ENCODE results near the gene ANKRD10. TPM values are rescaled to one million over a fixed set of nuclear protein-coding genes. Genes with fewer than 3 reads are reported as not detected.

ANKRD10 gene
- total and polyA plus RNA-seq, 10 of the 15 experiments (the other 5 are each of a cell fraction or from before 2014, with no cell fraction given): 47.1 to 199 (median 97.2) TPM

DNA sequence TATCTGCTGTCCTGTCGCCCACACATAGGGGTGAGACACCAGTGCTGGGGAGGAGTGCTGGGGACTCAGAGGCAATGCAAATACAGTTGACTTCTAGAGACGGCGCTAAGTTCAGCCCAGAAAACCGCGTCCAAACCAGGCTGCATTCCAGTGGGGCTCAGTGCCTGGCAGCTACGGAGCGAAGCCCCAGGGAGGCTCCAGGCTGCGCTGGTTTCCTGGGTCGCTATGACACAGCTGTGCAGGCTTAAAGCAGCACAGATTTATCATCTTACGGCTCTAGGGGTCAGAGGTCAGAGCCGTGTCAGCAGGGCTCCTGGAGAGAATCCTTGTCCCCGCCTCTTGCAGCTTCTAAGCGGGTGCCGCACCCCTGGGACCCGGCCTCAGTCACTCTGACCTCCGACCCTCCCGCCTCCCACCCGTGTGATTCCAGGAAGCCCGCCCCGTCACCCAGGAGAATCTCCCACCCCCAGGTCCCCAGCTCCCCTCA, 61.6 kb downstream of the ANKRD10 start:
- Histone ChIP-seq H4K20me1 (ENCODE audit: control insufficient read depth, insufficient read depth) (no peaks in the 10 kb centered on the region), H3K79me2 (ENCODE audit: control insufficient read depth, insufficient read depth, low read length) (no peaks in the 10 kb centered on the region), H3K4me2 (ENCODE audit: control insufficient read depth, insufficient read depth) (no peak overlapping the region), H3K36me3 (ENCODE audit: control insufficient read depth in 2 of 2, insufficient read depth in 2 of 2, low read length in 1 of 2) (no peaks in the 10 kb centered on the region), H3K4me3 (no peak overlapping the region), H2AFZ (ENCODE audit: control insufficient read depth, low read depth, low read length) (no peak overlapping the region), H3K27me3 (replicated peaks in 1 of 2; ENCODE audit: control insufficient read depth in 2 of 2, insufficient read depth in 2 of 2, low read length in 1 of 2) (peaks cover 0 to 2% of the 10 kb centered on the region in 2 experiments; a peak in 1 of 4 replicates), H3K27ac (ENCODE audit: control insufficient read depth, insufficient read depth) (no peak overlapping the region), H3K9me3 (replicated peaks; ENCODE audit: control insufficient read depth, insufficient read depth, low read length) (peaks cover 4% of the 10 kb centered on the region; the same call in 1 of the 3 replicates), H3K9ac (ENCODE audit: control insufficient read depth, insufficient read depth, low read length) (no peak overlapping the region), H3K4me1 (ENCODE audit: control insufficient read depth, insufficient read depth, low read length) (peaks cover 3% of the 10 kb centered on the region; the same call in 1 of the 2 replicates)
- 77% methylated on average over 20 of the region's 20 CpGs for WGBS (ENCODE audit: insufficient coverage, insufficient replicate concordance, low lambda C conversion rate, missing lambda C conversion rate)
- no peak for FAIRE-seq
- ChIA-PET POLR2A (no interaction called here), SMC1A (ENCODE audit: uncharacterized antibody, unreplicated experiment) (interaction anchor here (0.7 kb wide), 1 partner anchor 260 kb away, joined by 3 read pairs; no protein-coding TSS in a partner anchor), CTCF (no interaction called here), RAD21 (ENCODE audit: unreplicated experiment) (no interaction called here)
- ATAC-seq: no peak
- DNase-seq (ENCODE audit: low read depth, low spot score): no peak
- TF ChIP-seq BACH1 (IDR thresholded peaks at IDR 0.05; ENCODE audit: borderline replicate concordance): no peak
- no peak for TF ChIP-seq NR2C1 (IDR thresholded peaks at IDR 0.05)
- no peak for TF ChIP-seq MYC (IDR thresholded peaks at IDR 0.05; ENCODE audit: insufficient read depth, insufficient read length, insufficient replicate concordance, low read length, severe bottlenecking)
- no peak for TF ChIP-seq CUX1 (IDR thresholded peaks at IDR 0.05; ENCODE audit: insufficient replicate concordance, low read depth, low read length)
- TF ChIP-seq RAD21 (IDR thresholded peaks at IDR 0.05; ENCODE audit: insufficient read depth, low read depth, low read length): no peak
- TF ChIP-seq SMARCA5 (IDR thresholded peaks at IDR 0.05): no peak
- TF ChIP-seq NR2F1 (conservative IDR thresholded peaks at IDR 0.05): 0 out of 2 replicates have a peak, but pooled peaks have one; percentile 16
- BruUV-seq (replicated peaks): no TSS peak
- intact Hi-C loops (cut with micrococcal nuclease; ENCODE audit: unreplicated experiment) (no loop called here), in situ Hi-C loops (cut with MboI) (no loop called here)
